CD14-positive monocyte (primary cell): ENCODE data around the gene COMMD10. TPM values are rescaled to one million over a fixed set of nuclear protein-coding genes. Genes with fewer than 3 reads are reported as not detected.

Source experiments
- DNase-seq, 3 donors: peaks; one replicate each; pipeline ENCODE4 v3.0.0-alpha.2; 2011 to 2022
- H2AFZ ChIP-seq: 2 replicates; pipeline ENCODE4 v1.6.0; 2012; ENCODE audit warnings: mild to moderate bottlenecking, low read depth, low read length, inconsistent platforms; ENCODE audit not compliant: insufficient read depth, poor library complexity, severe bottlenecking
- H3K27ac ChIP-seq, 2 donors: 1 replicate in 1 of 2; 2 replicates in 1 of 2; pipeline ENCODE4 v1.5.1; 2012 to 2013; ENCODE audit warnings: low read length in 2 of 2, control low read depth in 1 of 2, inconsistent platforms in 1 of 2, low read depth in 1 of 2, mild to moderate bottlenecking in 1 of 2
- H3K27me3 ChIP-seq, 2 donors: one replicate each; pipeline versions ENCODE4 v1.6.0 to v1.6.1; 2011 to 2013; ENCODE audit warnings: low read length in 2 of 2; ENCODE audit not compliant: control insufficient read depth in 2 of 2, insufficient read depth in 2 of 2
- H3K36me3 ChIP-seq, 2 donors: replicated peaks in 1 of 2; 1 replicate in 1 of 2; 2 replicates in 1 of 2; pipeline versions ENCODE4 v1.5.1 to v1.6.1; 2012 to 2013; ENCODE audit warnings: low read length in 2 of 2, control low read depth in 1 of 2, inconsistent platforms in 1 of 2, mild to moderate bottlenecking in 1 of 2; ENCODE audit not compliant: insufficient read depth in 2 of 2, control insufficient read depth in 1 of 2
- H3K4me1 ChIP-seq, 2 donors: 1 replicate in 1 of 2; 2 replicates in 1 of 2; pipeline versions ENCODE4 v1.5.1 to v1.6.1; 2012 to 2013; ENCODE audit warnings: low read length in 2 of 2, control low read depth in 1 of 2, inconsistent platforms in 1 of 2, mild to moderate bottlenecking in 1 of 2, moderate library complexity in 1 of 2; ENCODE audit not compliant: insufficient read depth in 2 of 2, control insufficient read depth in 1 of 2
- H3K4me2 ChIP-seq: replicated peaks from 2 replicates; pipeline ENCODE3; 2012; ENCODE audit warnings: low read length, moderate library complexity, mild to moderate bottlenecking; ENCODE audit not compliant: poor library complexity, severe bottlenecking; ENCODE audit errors: extremely low read depth
- H3K4me3 ChIP-seq, 3 experiments: fragments of 200-600 bp in 1 of 3; sonication (generic) in 1 of 3; replicated peaks in 1 of 3; 1 replicate in 2 of 3; 2 replicates in 1 of 3; pipeline ENCODE4 v1.5.1; 2011 to 2013; ENCODE audit warnings: low read length in 3 of 3, mild to moderate bottlenecking in 3 of 3, control low read depth in 2 of 3, low read depth in 2 of 3, inconsistent platforms in 1 of 3, moderate library complexity in 1 of 3
- H3K79me2 ChIP-seq: 2 replicates; pipeline ENCODE4 v1.6.0; 2012; ENCODE audit warnings: mild to moderate bottlenecking, control low read depth, inconsistent platforms, low read length, moderate library complexity; ENCODE audit not compliant: insufficient read depth
- H3K9ac ChIP-seq: 2 replicates; pipeline ENCODE4 v1.6.0; 2017; ENCODE audit warnings: low read length, mild to moderate bottlenecking; ENCODE audit not compliant: insufficient read depth, poor library complexity, severe bottlenecking
- H3K9me3 ChIP-seq, 2 donors: replicated peaks in 1 of 2; 1 replicate in 1 of 2; 2 replicates in 1 of 2; pipeline versions ENCODE4 v1.5.1 to v1.6.1; 2012 to 2013; ENCODE audit warnings: low read length in 2 of 2, control low read depth in 1 of 2; ENCODE audit not compliant: control insufficient read depth in 1 of 2, insufficient read depth in 1 of 2
- H4K20me1 ChIP-seq: 2 replicates; pipeline ENCODE4 v1.6.0; 2012; ENCODE audit warnings: mild to moderate bottlenecking, low read length, control low read depth, moderate library complexity; ENCODE audit not compliant: insufficient read depth
- H3K27ac Mint-ChIP-seq, 7 donors: one replicate each; pipeline ENCODE4 v1.8.0; 2020; ENCODE audit warnings: mild to moderate bottlenecking in 7 of 7, mixed read lengths in 7 of 7, moderate library complexity in 6 of 7, inconsistent platforms in 2 of 7
- H3K27me3 Mint-ChIP-seq, 3 donors: one replicate each; pipeline ENCODE4 v1.8.0; 2021 to 2022; ENCODE audit warnings: low read depth in 3 of 3, mild to moderate bottlenecking in 3 of 3, mixed read lengths in 3 of 3, moderate library complexity in 3 of 3, inconsistent platforms in 1 of 3
- H3K36me3 Mint-ChIP-seq, 2 donors: one replicate each; pipeline ENCODE4 v1.8.0; 2020; ENCODE audit warnings: mixed read lengths in 2 of 2, inconsistent platforms in 1 of 2, mild to moderate bottlenecking in 1 of 2
- H3K4me1 Mint-ChIP-seq: one replicate; pipeline ENCODE4 v1.8.0; 2020; ENCODE audit warnings: mild to moderate bottlenecking, mixed read lengths
- H3K4me3 Mint-ChIP-seq, 2 donors: one replicate each; pipeline ENCODE4 v1.8.0; 2020; ENCODE audit warnings: mild to moderate bottlenecking in 2 of 2, mixed read lengths in 2 of 2, moderate library complexity in 1 of 2
- H3K9me3 Mint-ChIP-seq, 7 donors: one replicate each; pipeline ENCODE4 v1.8.0; 2020 to 2022; ENCODE audit warnings: mixed read lengths in 7 of 7, mild to moderate bottlenecking in 6 of 7, moderate library complexity in 6 of 7, inconsistent platforms in 2 of 7
- WGBS: methylation state at CpG from one replicate; pipeline ENCODE4 v1.1.5; 2013; ENCODE audit warnings: missing lambda C conversion rate; ENCODE audit not compliant: insufficient coverage; 5-methylcytosine and 5-hydroxymethylcytosine counted together
- intact Hi-C, 2 donors: fragments of 100-400 bp; cut with micrococcal nuclease; formaldehyde crosslinking; loops; one replicate each; pipeline versions ENCODE4 v1.15.0 to v1.15.1; 2023
- polyA plus RNA-seq, 3 donors: library from polyadenylated mRNA; depleted of rRNA in 1 of 3; unstranded in 2 of 3; stranded (reverse) in 1 of 3; fragments of 300-500 nt in 2 of 3; fragments of >200 nt in 1 of 3; fragmentation: Illumina TruSeq in 2 of 3; gene quantifications; 1 replicate in 2 of 3; 2 replicates in 1 of 3; pipeline ENCODE4 v1.2.3, GENCODE V29; 2012 to 2021
- TF ChIP-seq, protein P1 (sequence below): fragments of 200-600 bp; IDR thresholded peaks from one replicate; pipeline ENCODE4 v1.8.0; 2022; ENCODE audit warnings: antibody characterized with exemption, mild to moderate bottlenecking

Gene COMMD10
- polyA plus RNA-seq, 3 donors: 16.9 to 86.1 (median 61.2) TPM

GRCh38 chr5:116212225-116212624, 127.4 kb downstream of the COMMD10 start:
- intact Hi-C loops: no loop called here
- peaks cover 0 to 2% (median 0%) of the 10 kb centered on the region in 3 donors for H3K27me3 Mint-ChIP-seq

GRCh38 chr5:116216246-116216645, 131.4 kb downstream of the COMMD10 start:
- Mint-ChIP-seq H3K4me3 (no peak overlapping the region), H3K36me3 (peaks cover 8 to 9% of the 10 kb centered on the region in 2 donors), H3K9me3 (peaks cover 0 to 6% (median 0%) of the 10 kb centered on the region in 7 donors), H3K27me3 (no peaks in the 10 kb centered on the region), H3K4me1 (no peaks in the 10 kb centered on the region), H3K27ac (no peak overlapping the region)
- DNase-seq: no peak
- Histone ChIP-seq H3K79me2 (no peaks in the 10 kb centered on the region), H3K4me2 (no peak overlapping the region), H3K9ac (no peak overlapping the region), H3K27ac (no peak overlapping the region), H4K20me1 (no peaks in the 10 kb centered on the region), H3K4me3 (no peak overlapping the region), H3K9me3 (no peaks in the 10 kb centered on the region), H3K27me3 (no peaks in the 10 kb centered on the region), H2AFZ (no peak overlapping the region), H3K4me1 (no peaks in the 10 kb centered on the region), H3K36me3 (no peaks in the 10 kb centered on the region)
- TF ChIP-seq, protein P1, sequence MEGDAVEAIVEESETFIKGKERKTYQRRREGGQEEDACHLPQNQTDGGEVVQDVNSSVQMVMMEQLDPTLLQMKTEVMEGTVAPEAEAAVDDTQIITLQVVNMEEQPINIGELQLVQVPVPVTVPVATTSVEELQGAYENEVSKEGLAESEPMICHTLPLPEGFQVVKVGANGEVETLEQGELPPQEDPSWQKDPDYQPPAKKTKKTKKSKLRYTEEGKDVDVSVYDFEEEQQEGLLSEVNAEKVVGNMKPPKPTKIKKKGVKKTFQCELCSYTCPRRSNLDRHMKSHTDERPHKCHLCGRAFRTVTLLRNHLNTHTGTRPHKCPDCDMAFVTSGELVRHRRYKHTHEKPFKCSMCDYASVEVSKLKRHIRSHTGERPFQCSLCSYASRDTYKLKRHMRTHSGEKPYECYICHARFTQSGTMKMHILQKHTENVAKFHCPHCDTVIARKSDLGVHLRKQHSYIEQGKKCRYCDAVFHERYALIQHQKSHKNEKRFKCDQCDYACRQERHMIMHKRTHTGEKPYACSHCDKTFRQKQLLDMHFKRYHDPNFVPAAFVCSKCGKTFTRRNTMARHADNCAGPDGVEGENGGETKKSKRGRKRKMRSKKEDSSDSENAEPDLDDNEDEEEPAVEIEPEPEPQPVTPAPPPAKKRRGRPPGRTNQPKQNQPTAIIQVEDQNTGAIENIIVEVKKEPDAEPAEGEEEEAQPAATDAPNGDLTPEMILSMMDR: no peak
- WGBS: 100% methylated on average over 4 of the region's 5 CpGs
- intact Hi-C loops: no loop called here

More at GRCh38 chr5:116212225-116212624, 127.4 kb downstream of the COMMD10 start:
- Mint-ChIP-seq H3K36me3 (peaks cover 3 to 5% of the 10 kb centered on the region in 2 donors), H3K4me1 (no peaks in the 10 kb centered on the region), H3K4me3 (no peak overlapping the region), H3K9me3 (no peaks in the 10 kb centered on the region), H3K27ac (peak overlapping the region in 1 of 7 donors; percentile 47)
- Histone ChIP-seq H3K9me3 (no peaks in the 10 kb centered on the region), H3K4me2 (no peak overlapping the region), H3K79me2 (no peaks in the 10 kb centered on the region), H3K27ac (no peak overlapping the region), H3K27me3 (no peaks in the 10 kb centered on the region), H3K4me3 (no peak overlapping the region), H3K4me1 (no peaks in the 10 kb centered on the region), H3K36me3 (no peaks in the 10 kb centered on the region), H2AFZ (no peak overlapping the region), H3K9ac (no peak overlapping the region), H4K20me1 (no peaks in the 10 kb centered on the region)
- no peak for DNase-seq
- TF ChIP-seq, protein P1: no peak
